K562 (cell line): ENCODE measurements around the gene B3GNT9.

Experiments
- ELF1 ChIP-seq: fragments of 200-800 bp; sonication (Bioruptor generic); IDR thresholded peaks from 2 replicates; pipeline ENCODE4 v1.6.1; 2016; ENCODE audit warnings: missing genetic modification characterization, missing compliant biosample characterization
- ETV1 ChIP-seq: fragments of 450-650 bp; conservative IDR thresholded peaks from 2 replicates; pipeline ENCODE4 v1.6.1; 2016; ENCODE audit warnings: missing genetic modification characterization, control low read depth, low read depth, missing compliant biosample characterization
- POLR2A ChIP-seq: fragments of 450-650 bp; conservative IDR thresholded peaks from 2 replicates; pipeline ENCODE4 v1.6.1; 2016
- RFX5 ChIP-seq: IDR thresholded peaks from 2 replicates; pipeline ENCODE4 v1.6.1; 2011; ENCODE audit warnings: low read depth, mild to moderate bottlenecking, improper control_type of control experiment, low read length
- RFX7 ChIP-seq: fragments of 250-450 bp; sonication (Bioruptor Pico); IDR thresholded peaks from 2 replicates; pipeline ENCODE4 v1.5.1; 2021; ENCODE audit warnings: mild to moderate bottlenecking
- SIN3A ChIP-seq, 2 experiments: fragments of 150-350 bp in 1 of 2; IDR thresholded peaks; 2 replicates each; pipeline ENCODE4 v1.6.1; 2011 to 2016; ENCODE audit warnings: borderline replicate concordance in 2 of 2, low read depth in 2 of 2, low read length in 2 of 2, mild to moderate bottlenecking in 2 of 2, moderate library complexity in 2 of 2; ENCODE audit not compliant: control insufficient read depth in 1 of 2
- SP1 ChIP-seq: sonication (generic); formaldehyde crosslinking; IDR thresholded peaks from 2 replicates; pipeline ENCODE4 v1.8.1; 2022; ENCODE audit warnings: mild to moderate bottlenecking, missing genetic modification reagents
- TAF1 ChIP-seq: IDR thresholded peaks from 2 replicates; pipeline ENCODE4 v1.6.1; 2011; ENCODE audit warnings: mild to moderate bottlenecking, low read length, moderate library complexity; ENCODE audit not compliant: insufficient read depth, control insufficient read depth, severe bottlenecking; ENCODE audit errors: extremely low read depth
- TCF3 ChIP-seq: sonication (generic); formaldehyde crosslinking; IDR thresholded peaks from 2 replicates; pipeline ENCODE4 v1.4.0; 2020; ENCODE audit warnings: mild to moderate bottlenecking, missing genetic modification reagents
- YBX1 ChIP-seq: fragments of 450-650 bp; IDR thresholded peaks from 2 replicates; pipeline ENCODE4 v1.7.1; 2016; ENCODE audit warnings: mild to moderate bottlenecking
- ZZZ3 ChIP-seq: fragments of 450-650 bp; IDR thresholded peaks from 2 replicates; pipeline ENCODE4 v1.6.1; 2016; ENCODE audit warnings: antibody characterized with exemption, mild to moderate bottlenecking, moderate library complexity
- TF ChIP-seq, protein P1 (sequence below), 2 experiments: fragments of 450-650 bp; IDR thresholded peaks; 2 replicates each; pipeline ENCODE4 v1.6.1; 2016; ENCODE audit warnings: mild to moderate bottlenecking in 2 of 2, borderline replicate concordance in 1 of 2, low read depth in 1 of 2, moderate library complexity in 1 of 2
- TF ChIP-seq, protein P2 (sequence below): fragments of 250-450 bp; sonication (Bioruptor Pico); IDR thresholded peaks from 2 replicates; pipeline ENCODE4 v1.8.0; 2022; ENCODE audit warnings: inconsistent platforms, mild to moderate bottlenecking, moderate library complexity, borderline replicate concordance
- TF ChIP-seq, protein P3 (sequence below): fragments of 250-450 bp; sonication (Bioruptor Pico); IDR thresholded peaks from 2 replicates; pipeline ENCODE4 v1.5.0; 2020; ENCODE audit warnings: mild to moderate bottlenecking, borderline replicate concordance

DNA sequence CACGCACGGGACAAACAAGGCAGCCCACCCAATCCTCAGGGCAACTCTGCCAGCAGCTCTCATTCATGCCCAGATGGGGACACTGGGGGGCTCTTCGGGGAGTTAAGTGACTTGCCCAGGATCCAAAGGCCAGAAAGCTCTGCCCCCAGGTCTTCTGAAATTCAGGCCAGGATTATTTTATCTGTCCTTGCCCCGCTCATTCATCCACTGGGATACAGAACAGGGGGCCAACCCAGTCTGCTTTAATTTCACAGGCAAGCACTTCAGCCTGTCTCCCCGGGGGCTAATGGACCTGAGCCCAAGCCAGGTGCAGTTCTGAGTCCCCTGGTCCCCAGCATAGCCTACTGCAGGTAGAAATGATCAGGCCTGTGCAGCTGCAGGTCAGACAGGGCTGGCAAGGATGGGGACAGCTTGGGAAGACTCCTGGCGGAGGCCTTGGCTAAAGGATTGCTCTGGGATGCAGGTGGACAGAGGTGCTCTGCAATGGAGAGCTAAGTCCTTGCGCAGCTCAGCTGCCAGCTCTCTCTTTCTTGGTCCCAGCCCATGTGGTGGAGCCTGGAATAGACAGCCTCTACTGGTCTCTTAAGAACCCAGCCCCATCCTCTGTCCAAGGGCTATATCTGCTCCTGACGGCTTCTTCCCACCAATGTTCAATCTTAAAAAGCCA is 766 bp upstream of the B3GNT9 start:
- TF ChIP-seq, protein P1, sequence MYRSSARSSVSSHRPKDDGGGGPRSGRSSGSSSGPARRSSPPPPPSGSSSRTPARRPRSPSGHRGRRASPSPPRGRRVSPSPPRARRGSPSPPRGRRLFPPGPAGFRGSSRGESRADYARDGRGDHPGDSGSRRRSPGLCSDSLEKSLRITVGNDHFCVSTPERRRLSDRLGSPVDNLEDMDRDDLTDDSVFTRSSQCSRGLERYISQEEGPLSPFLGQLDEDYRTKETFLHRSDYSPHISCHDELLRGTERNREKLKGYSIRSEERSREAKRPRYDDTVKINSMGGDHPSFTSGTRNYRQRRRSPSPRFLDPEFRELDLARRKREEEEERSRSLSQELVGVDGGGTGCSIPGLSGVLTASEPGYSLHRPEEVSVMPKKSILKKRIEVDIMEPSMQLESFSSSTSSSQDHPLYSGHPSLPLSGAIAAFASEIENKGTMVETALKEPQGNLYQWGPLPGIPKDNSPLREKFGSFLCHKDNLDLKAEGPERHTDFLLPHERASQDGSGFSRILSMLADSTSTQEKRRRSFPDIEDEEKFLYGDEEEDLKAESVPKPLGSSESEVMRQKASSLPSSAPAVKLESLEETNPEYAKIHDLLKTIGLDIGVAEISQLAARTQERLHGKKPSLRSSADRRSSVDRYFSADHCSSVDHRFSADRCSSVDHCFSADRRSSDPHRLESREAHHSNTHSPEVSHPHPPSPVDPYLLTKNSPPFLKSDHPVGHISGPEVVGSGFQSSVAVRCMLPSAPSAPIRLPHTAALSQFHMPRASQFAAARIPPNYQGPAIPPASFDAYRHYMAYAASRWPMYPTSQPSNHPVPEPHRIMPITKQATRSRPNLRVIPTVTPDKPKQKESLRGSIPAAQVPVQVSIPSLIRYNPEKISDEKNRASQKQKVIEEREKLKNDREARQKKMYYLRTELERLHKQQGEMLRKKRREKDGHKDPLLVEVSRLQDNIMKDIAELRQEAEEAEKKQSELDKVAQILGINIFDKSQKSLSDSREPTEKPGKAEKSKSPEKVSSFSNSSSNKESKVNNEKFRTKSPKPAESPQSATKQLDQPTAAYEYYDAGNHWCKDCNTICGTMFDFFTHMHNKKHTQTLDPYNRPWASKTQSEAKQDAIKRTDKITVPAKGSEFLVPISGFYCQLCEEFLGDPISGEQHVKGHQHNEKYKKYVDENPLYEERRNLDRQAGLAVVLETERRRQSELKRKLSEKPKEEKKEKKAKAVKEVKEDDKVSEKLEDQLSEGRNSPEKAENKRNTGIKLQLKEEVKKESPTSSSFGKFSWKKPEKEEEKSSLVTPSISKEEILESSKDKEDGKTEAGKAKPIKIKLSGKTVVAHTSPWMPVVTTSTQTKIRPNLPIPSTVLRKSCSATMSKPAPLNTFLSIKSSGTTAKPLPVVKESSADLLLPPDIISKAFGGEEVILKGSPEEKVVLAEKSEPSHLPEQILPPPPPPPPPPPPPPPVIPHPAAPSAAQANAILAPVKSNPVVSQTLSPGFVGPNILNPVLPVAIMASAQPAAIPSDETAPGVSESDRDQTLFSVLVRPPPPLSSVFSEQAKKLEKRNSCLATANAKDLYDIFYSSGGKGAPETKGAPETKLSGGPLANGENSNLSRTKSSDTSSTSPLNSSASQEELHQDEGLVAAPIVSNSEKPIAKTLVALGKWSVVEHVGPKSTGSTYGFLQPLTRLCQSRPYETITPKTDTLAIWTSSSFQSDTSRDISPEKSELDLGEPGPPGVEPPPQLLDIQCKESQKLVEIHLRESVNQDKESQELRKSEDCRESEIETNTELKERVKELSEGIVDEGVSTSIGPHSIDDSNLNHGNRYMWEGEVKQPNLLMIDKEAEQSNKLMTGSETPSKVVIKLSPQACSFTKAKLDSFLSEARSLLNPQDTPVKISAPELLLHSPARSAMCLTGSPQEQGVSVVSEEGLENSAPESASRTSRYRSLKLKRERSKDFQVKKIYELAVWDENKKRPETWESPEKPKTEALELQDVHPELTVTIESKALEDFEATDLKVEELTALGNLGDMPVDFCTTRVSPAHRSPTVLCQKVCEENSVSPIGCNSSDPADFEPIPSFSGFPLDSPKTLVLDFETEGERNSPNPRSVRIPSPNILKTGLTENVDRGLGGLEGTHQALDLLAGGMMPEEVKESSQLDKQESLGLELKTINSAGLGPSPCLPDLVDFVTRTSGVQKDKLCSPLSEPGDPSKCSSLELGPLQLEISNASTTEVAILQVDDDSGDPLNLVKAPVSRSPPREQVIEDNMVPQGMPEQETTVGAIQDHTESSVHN (IDR thresholded peaks at IDR 0.05; ENCODE audit: borderline replicate concordance in 1 of 2, low read depth in 1 of 2), result no peak
- TF ChIP-seq POLR2A (no peak), SP1 (CRISPR knock-in tag) (no peak), SIN3A (IDR thresholded peaks at IDR 0.05; ENCODE audit: borderline replicate concordance in 2 of 2, control insufficient read depth in 1 of 2, low read depth in 2 of 2, low read length in 2 of 2) (no peak), ZZZ3 (no peak), ELF1 (tag) (no peak), ETV1 (no peak), RFX5 (no peak), TCF3 (CRISPR knock-in tag) (no peak), YBX1 (no peak), RFX7 (CRISPR knock-in tag) (no peak), TAF1 (no peak)
- TF ChIP-seq, protein P2, sequence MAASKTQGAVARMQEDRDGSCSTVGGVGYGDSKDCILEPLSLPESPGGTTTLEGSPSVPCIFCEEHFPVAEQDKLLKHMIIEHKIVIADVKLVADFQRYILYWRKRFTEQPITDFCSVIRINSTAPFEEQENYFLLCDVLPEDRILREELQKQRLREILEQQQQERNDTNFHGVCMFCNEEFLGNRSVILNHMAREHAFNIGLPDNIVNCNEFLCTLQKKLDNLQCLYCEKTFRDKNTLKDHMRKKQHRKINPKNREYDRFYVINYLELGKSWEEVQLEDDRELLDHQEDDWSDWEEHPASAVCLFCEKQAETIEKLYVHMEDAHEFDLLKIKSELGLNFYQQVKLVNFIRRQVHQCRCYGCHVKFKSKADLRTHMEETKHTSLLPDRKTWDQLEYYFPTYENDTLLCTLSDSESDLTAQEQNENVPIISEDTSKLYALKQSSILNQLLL (CRISPR knock-in tag), result no peak
- TF ChIP-seq, protein P3, sequence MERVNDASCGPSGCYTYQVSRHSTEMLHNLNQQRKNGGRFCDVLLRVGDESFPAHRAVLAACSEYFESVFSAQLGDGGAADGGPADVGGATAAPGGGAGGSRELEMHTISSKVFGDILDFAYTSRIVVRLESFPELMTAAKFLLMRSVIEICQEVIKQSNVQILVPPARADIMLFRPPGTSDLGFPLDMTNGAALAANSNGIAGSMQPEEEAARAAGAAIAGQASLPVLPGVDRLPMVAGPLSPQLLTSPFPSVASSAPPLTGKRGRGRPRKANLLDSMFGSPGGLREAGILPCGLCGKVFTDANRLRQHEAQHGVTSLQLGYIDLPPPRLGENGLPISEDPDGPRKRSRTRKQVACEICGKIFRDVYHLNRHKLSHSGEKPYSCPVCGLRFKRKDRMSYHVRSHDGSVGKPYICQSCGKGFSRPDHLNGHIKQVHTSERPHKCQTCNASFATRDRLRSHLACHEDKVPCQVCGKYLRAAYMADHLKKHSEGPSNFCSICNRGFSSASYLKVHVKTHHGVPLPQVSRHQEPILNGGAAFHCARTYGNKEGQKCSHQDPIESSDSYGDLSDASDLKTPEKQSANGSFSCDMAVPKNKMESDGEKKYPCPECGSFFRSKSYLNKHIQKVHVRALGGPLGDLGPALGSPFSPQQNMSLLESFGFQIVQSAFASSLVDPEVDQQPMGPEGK (CRISPR knock-in tag), result no peak
